Muscle layer of duodenum (tissue), 2 donors: Measurements from ENCODE around the gene ODAD3.
"Not testable (repeated sequence)": the region's sequence is repeated elsewhere in the genome, so short reads cannot be mapped to it uniquely, and the experiment has no call there.

ENCODE experiments used
- H3K27ac ChIP-seq: one replicate; pipeline ENCODE4 v1.7.0; 2013; ENCODE audit warnings: mild to moderate bottlenecking, low read length
- H3K27me3 ChIP-seq: one replicate; pipeline ENCODE4 v1.7.0; 2013; ENCODE audit warnings: low read depth, mild to moderate bottlenecking, control low read depth, low read length
- H3K36me3 ChIP-seq, 2 donors: one replicate each; pipeline ENCODE4 v1.7.0; 2013; ENCODE audit warnings: low read length in 2 of 2, control low read depth in 1 of 2, mild to moderate bottlenecking in 1 of 2; ENCODE audit not compliant: insufficient read depth in 2 of 2, control insufficient read depth in 1 of 2
- H3K4me1 ChIP-seq, 2 donors: one replicate each; pipeline ENCODE4 v1.7.0; 2013; ENCODE audit warnings: low read length in 2 of 2, mild to moderate bottlenecking in 2 of 2, control low read depth in 1 of 2, moderate library complexity in 1 of 2; ENCODE audit not compliant: insufficient read depth in 2 of 2, control insufficient read depth in 1 of 2
- H3K4me3 ChIP-seq, 2 donors: one replicate each; pipeline ENCODE4 v1.7.0; 2013; ENCODE audit warnings: low read length in 2 of 2, low read depth in 1 of 2, mild to moderate bottlenecking in 1 of 2
- H3K9me3 ChIP-seq, 2 donors: one replicate each; pipeline ENCODE4 v1.7.0; 2013; ENCODE audit warnings: low read length in 2 of 2, control low read depth in 1 of 2, mild to moderate bottlenecking in 1 of 2; ENCODE audit not compliant: control insufficient read depth in 1 of 2
- donor health status: healthy.

ODAD3 gene

DNA sequence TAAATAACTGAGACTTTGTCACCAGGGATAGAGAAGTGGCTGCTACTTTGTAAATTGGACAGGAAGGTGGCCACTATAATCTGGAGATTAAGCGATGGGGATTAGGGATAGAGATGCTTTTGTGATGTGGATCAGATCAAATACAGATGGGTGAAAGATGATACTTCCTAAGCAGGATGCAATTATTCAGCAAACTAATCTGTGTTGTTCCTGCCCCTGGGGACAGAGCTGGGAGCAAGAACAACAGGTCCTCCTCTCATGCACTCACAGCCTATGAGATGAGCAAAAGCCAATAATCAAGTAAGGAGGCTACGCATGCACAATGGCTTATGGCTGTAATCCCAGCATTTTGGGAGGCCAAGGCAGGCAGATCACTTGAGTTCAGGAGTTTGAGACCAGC, 20.4 kb downstream of the ODAD3 start:
- Histone ChIP-seq H3K9me3 (no peaks in the 10 kb centered on the region), H3K36me3 (no peaks in the 10 kb centered on the region), H3K27me3 (peaks cover 10% of the 10 kb centered on the region), H3K4me3 (no peak overlapping the region), H3K27ac (no peak overlapping the region), H3K4me1 (peaks cover 0 to 7% of the 10 kb centered on the region in 2 donors)

DNA sequence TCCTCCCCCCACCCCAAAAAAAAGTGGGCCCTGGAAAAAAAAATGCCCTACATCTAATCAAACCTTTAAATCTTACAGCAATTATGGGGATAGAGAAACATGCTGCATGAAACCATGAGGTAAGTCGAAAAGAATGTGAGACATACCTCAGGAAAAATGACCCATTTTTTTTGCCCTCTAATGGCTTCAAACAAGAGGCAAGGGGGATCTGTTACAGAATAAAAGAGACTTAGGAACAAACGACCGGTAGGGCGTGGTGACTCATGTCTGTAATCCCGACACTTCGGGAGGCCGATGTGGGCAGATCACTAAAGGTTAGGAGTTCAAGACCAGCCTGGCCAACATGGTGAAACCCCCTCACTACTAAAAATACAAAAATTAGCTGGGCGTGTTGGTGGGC, 24.2 kb downstream of the ODAD3 start:
- Histone ChIP-seq H3K27me3 (no peaks in the 10 kb centered on the region), H3K27ac (no peak overlapping the region), H3K4me3 (no peak overlapping the region), H3K36me3 (no peaks in the 10 kb centered on the region), H3K4me1 (peaks cover 0 to 5% of the 10 kb centered on the region in 2 donors), H3K9me3 (no peaks in the 10 kb centered on the region)

- no peak overlapping the region for H3K4me3 ChIP-seq
- peaks cover 0 to 5% of the 10 kb centered on the region in 2 donors for H3K4me1 ChIP-seq
- no peaks in the 10 kb centered on the region for H3K36me3 ChIP-seq
- no peak overlapping the region for H3K27ac ChIP-seq
- no peaks in the 10 kb centered on the region for H3K9me3 ChIP-seq
- H3K27me3 ChIP-seq = no peaks in the 10 kb centered on the region
Observed at GRCh38 chr19:11408591-11408990, 26.3 kb downstream of the ODAD3 start.

DNA sequence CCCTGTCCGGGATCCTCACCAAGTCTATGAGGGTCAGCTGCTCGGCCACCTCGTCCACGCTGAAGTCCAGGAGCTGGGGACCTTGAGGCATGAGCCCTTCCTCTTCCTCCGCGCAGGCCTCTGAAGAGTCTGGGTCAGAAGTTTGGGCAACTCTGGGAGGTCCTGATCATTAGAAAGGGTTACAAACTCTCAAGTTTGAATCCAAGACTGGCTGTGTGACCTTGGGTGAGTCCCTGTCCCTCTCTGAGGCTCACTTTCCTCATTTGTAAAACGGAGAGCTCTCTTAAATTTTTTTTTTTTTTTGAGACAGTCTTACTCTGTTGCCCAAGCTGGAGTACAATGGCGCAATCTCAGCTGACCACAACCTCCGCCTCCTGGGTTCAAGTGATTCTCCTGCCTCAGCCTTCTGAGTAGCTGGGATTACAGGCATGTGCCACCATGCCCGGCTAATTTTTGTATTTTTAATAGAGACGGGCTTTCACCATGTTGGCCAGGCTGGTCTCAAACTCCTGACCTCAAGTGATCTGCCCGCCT, 28.2 kb downstream of the ODAD3 start:
- H3K36me3 ChIP-seq, H3K4me1 ChIP-seq, H3K27ac ChIP-seq, H3K9me3 ChIP-seq, H3K27me3 ChIP-seq, H3K4me3 ChIP-seq: not testable (repeated sequence)

- no peak overlapping the region for H3K4me3 ChIP-seq
- peaks cover 0 to 5% of the 10 kb centered on the region in 2 donors for H3K4me1 ChIP-seq
- H3K9me3 ChIP-seq = no peaks in the 10 kb centered on the region
- H3K27ac ChIP-seq = no peak overlapping the region
- no peaks in the 10 kb centered on the region for H3K27me3 ChIP-seq
- H3K36me3 ChIP-seq = no peaks in the 10 kb centered on the region
Observed at GRCh38 chr19:11405846-11406643, 28.9 kb downstream of the ODAD3 start.

DNA sequence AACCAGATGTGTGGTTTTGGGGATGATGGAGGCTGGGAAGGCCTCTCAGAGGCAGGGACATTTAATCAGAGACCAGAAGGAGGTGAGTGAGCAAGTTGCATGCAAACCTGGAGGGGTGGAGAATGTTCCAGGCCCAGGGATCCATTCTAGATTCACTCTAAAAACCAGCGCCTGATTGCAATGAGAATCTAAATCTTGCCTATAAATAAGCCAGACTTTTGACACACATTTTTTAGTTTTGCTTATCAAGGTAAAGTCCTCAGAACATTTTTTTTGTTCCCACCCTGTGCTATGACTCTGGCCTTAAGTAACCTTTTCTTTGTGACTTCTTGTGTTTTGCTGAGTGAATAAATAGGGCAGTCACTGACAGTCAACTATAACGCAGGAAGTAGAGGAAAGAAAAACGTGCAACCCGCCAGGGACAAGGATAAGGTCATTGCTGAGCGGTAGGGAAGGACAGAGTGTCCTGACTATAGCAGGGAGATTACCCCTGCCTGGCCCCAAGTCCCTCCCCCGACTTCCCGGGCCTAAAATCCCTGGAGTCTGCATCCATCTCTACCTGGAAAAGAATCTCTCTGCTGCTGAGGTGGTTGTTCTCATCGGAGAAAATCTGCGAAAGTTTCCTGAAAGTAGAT, 30.2 kb downstream of the ODAD3 start:
- H3K27me3 ChIP-seq = no peaks in the 10 kb centered on the region
- H3K9me3 ChIP-seq = no peaks in the 10 kb centered on the region
- H3K27ac ChIP-seq = no peak overlapping the region
- H3K4me1 ChIP-seq = peaks cover 0 to 5% of the 10 kb centered on the region in 2 donors
- H3K36me3 ChIP-seq = no peaks in the 10 kb centered on the region
- no peak overlapping the region for H3K4me3 ChIP-seq

DNA sequence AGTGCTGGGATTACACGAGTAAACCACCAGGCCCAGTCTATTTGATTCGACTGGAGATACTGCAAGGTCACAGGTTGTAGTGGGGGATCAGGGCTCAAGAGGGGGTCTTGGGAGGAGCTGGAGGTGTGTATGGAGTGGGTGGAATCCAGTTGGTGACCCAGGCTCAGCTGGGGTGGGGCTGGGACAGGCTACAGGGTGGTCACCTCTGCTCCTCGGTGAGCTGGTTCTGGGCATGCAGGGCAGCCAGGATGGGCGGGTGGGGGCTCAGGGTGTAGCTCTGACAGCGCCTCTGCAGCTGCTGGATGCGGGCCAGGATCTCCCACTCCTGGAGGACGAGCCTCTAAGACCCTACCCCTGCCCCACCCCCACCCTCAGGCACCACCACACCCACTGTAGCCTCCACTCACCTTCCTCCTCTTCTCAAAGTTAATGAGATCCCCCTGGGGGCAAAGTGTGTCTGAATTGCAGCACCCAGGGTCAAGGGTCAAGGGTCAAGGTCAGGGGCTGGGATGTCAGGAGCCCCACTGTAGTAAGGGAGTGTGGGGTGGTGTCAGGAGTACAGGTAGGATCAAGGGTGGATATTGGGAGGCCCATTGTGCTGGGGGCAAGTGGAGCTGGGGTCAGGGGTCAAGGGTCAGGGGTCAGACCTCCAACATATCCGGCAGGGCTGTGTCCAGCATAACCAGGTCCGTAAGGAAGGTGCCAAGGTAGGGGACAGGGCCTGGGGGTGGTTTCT, 32.9 kb downstream of the ODAD3 start:
- Histone ChIP-seq H3K4me1 (peaks cover 0 to 5% of the 10 kb centered on the region in 2 donors), H3K36me3 (no peaks in the 10 kb centered on the region), H3K9me3 (no peaks in the 10 kb centered on the region), H3K27me3 (no peaks in the 10 kb centered on the region), H3K4me3 (no peak overlapping the region), H3K27ac (no peak overlapping the region)

DNA sequence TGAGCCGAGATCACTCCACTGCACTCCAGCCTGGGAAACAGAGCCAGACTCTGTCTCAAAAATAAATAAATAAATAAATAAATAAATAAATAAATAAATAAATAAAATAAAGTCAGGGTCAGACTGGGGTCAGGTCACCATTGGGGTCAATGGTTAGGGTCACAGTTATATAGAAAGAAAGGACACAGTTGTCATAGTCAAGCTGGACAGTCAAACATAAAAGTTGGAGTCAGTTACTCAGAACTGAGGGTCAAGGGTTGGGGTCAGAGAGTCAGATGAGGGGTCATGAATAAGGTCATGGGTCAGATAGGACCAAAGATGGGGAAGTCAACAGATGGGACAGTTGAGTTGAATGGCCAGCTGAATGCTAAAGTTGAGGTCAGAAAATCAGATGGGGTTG, 34.1 kb downstream of the ODAD3 start:
- no peak overlapping the region for H3K27ac ChIP-seq
- no peaks in the 10 kb centered on the region for H3K27me3 ChIP-seq
- H3K36me3 ChIP-seq = no peaks in the 10 kb centered on the region
- H3K9me3 ChIP-seq = no peaks in the 10 kb centered on the region
- H3K4me1 ChIP-seq = no peaks in the 10 kb centered on the region
- no peak overlapping the region for H3K4me3 ChIP-seq

GRCh38 chr19:11399667-11400066, 35.3 kb downstream of the ODAD3 start:
- Histone ChIP-seq H3K27me3 (no peaks in the 10 kb centered on the region), H3K36me3 (no peaks in the 10 kb centered on the region), H3K4me1 (no peaks in the 10 kb centered on the region), H3K4me3 (no peak overlapping the region), H3K9me3 (no peaks in the 10 kb centered on the region), H3K27ac (no peak overlapping the region)

DNA sequence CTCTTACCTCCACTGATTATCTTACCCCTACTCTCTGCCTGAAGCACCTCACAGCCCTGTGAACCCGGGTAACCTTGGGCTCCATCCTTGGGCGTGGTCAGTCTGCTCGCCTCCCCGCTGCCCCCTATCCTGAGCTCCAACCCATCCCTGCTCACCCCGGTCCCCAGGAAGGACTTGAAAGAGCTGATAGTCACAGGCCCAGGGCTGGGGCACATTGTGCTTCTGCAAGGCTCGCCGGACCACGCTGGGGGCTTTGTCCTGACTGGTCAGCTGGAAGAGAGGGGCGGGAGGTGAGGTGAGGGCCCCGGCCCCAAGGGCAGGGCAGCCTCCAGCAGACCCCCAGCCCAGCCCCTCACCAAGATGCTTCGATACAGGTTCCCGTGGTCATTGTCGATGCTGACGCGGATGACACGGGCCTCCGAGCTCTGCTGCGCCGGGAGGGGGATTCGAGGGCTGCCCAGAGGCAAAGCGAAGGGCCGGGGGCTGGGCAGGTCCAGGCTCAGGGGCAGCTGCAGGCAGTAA, 37.8 kb downstream of the ODAD3 start:
- Histone ChIP-seq H3K4me1 (no peaks in the 10 kb centered on the region), H3K9me3 (no peaks in the 10 kb centered on the region), H3K27ac (no peak overlapping the region), H3K27me3 (no peaks in the 10 kb centered on the region), H3K4me3 (no peak overlapping the region), H3K36me3 (no peaks in the 10 kb centered on the region)
